Stimulated activated naive CD8-positive, alpha-beta T cell treated with anti-CD3 and anti-CD28 coated beads, Interleukin-15, Interleukin-2, amounts not matched to agents 100 U/mL and 50 U/mL, for 24 hours (primary cell): ENCODE results near the gene NAA20.

ENCODE experiments used
- ATAC-seq: fragments of 150-1000 bp; cut with Tn5 transposase; one replicate; pipeline ENCODE4 v1.10.0; 2021
- DNase-seq: peaks from one replicate; pipeline ENCODE4 v3.0.0; 2021

Gene NAA20

GRCh38 chr20:20076297-20077065 lies 59.3 kb downstream of the NAA20 start:
- no peak for DNase-seq
- no peak for ATAC-seq

DNA sequence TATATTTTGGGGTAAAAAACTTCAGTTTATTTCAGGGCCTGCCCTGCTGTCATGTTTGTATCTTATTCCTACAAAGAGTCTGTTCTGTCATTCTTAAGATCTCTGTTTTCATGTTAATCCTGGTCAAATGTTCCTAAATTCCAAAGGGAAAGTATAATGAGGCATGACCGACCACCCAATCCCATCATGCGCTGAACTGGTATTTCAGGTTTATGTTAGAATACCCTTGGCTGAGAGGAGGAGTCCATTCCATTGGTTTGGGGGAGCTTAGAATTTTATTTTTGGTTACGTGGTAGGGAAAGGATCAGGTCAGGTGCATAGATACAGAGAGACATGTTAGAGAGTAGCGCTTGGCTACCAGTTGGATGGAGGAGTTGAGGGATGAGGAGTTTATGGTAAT lies 60.9 kb downstream of the NAA20 start:
- ATAC-seq (no peak), DNase-seq (no peak)

- no peak for ATAC-seq
- no peak for DNase-seq
Measured at GRCh38 chr20:20079102-20079784, 62.1 kb downstream of the NAA20 start.
